A549 (cell line): ENCODE data around the gene UBE2G2.

Source experiments
- BHLHE40 ChIP-seq: IDR thresholded peaks from 2 replicates; pipeline ENCODE4 v1.6.1; 2012; ENCODE audit warnings: low read depth, low read length, inconsistent platforms
- CHD2 ChIP-seq: fragments of 150-350 bp; IDR thresholded peaks from 2 replicates; pipeline ENCODE4 v1.6.1; 2014; ENCODE audit warnings: low read length; ENCODE audit not compliant: partially characterized antibody
- CTCF ChIP-seq: fragments of >200 bp; sonication (Bioruptor Twin); formaldehyde crosslinking; IDR thresholded peaks from 3 replicates; pipeline ENCODE4 v1.5.1; 2016
- ELK1 ChIP-seq: fragments of 150-350 bp; IDR thresholded peaks from 2 replicates; pipeline ENCODE4 v1.6.1; 2014; ENCODE audit warnings: low read depth, mild to moderate bottlenecking, low read length
- EP300 ChIP-seq, 2 experiments: fragments of >200 bp; sonication (Bioruptor Twin); formaldehyde crosslinking; IDR thresholded peaks; 2 replicates in 1 of 2; 3 replicates in 1 of 2; pipeline ENCODE4 v1.6.1; 2016 to 2017
- HMGXB4 ChIP-seq: fragments of 250-450 bp; sonication (Bioruptor Pico); IDR thresholded peaks from 2 replicates; pipeline ENCODE4 v1.5.0; 2021; ENCODE audit warnings: mild to moderate bottlenecking, moderate library complexity, borderline replicate concordance
- KDM1A ChIP-seq: fragments of 200-600 bp; sonication (generic); IDR thresholded peaks from 2 replicates; pipeline ENCODE4 v1.6.1; 2016; ENCODE audit warnings: low read depth, mild to moderate bottlenecking
- MAX ChIP-seq: IDR thresholded peaks from 2 replicates; pipeline ENCODE4 v1.6.1; 2012
- NFE2L2 ChIP-seq: fragments of 150-350 bp; conservative IDR thresholded peaks from 2 replicates; pipeline ENCODE4 v1.6.1; 2014; ENCODE audit warnings: low read length
- PBX3 ChIP-seq: IDR thresholded peaks from 2 replicates; pipeline ENCODE4 v1.6.1; 2012
- POLR2A ChIP-seq: IDR thresholded peaks from 2 replicates; pipeline ENCODE4 v1.6.1; 2012; ENCODE audit warnings: mild to moderate bottlenecking, low read length
- RNF2 ChIP-seq: fragments of 200-600 bp; sonication (generic); IDR thresholded peaks from 2 replicates; pipeline ENCODE4 v1.6.1; 2016; ENCODE audit warnings: low read depth, mild to moderate bottlenecking, antibody characterized with exemption, moderate library complexity, borderline replicate concordance
- SMC3 ChIP-seq: fragments of >200 bp; sonication (Bioruptor Twin); formaldehyde crosslinking; IDR thresholded peaks from 3 replicates; pipeline ENCODE4 v1.6.1; 2018; ENCODE audit warnings: inconsistent platforms
- USF2 ChIP-seq: fragments of 450-650 bp; IDR thresholded peaks from 2 replicates; pipeline ENCODE4 v1.6.1; 2014; ENCODE audit warnings: antibody characterized with exemption

GRCh38 chr21:44784810-44785209 is 16.8 kb downstream of the UBE2G2 start:
- no peak for TF ChIP-seq SMC3
- no peak for TF ChIP-seq CTCF
- no peak for TF ChIP-seq POLR2A
- TF ChIP-seq MAX, result no peak
- TF ChIP-seq KDM1A, result no peak
- no peak for TF ChIP-seq BHLHE40
- TF ChIP-seq ELK1, result no peak
- no peak for TF ChIP-seq NFE2L2
- no peak for TF ChIP-seq PBX3
- no peak for TF ChIP-seq EP300 (IDR thresholded peaks at IDR 0.05)
- no peak for TF ChIP-seq CHD2
- TF ChIP-seq USF2, result no peak
- no peak for TF ChIP-seq RNF2
- no peak for TF ChIP-seq HMGXB4
